SU-DHL-6 (cell line): ENCODE data around the gene MPRIP.
"Not testable (repeated sequence)": the region's sequence is repeated elsewhere in the genome, so short reads cannot be mapped to it uniquely, and the experiment has no call there.

ENCODE experiments used
- EZH2phosphoT487 ChIP-seq: fragments of 200-600 bp; sonication (generic), shearing (Covaris generic); conservative IDR thresholded peaks from 2 replicates; pipeline ENCODE4 v1.6.1; 2018; ENCODE audit warnings: mild to moderate bottlenecking, antibody characterized with exemption, low read length, moderate library complexity, mixed read lengths
- TF ChIP-seq, protein P1 (sequence below): fragments of 200-600 bp; sonication (generic); IDR thresholded peaks from one replicate; pipeline ENCODE4 v1.5.1; 2017; ENCODE audit warnings: antibody characterized with exemption, mild to moderate bottlenecking, low read length, moderate library complexity; ENCODE audit not compliant: insufficient read depth, poor library complexity, severe bottlenecking

GRCh38 chr17:17009972-17010371 lies 32.3 kb upstream of the MPRIP start:
- TF ChIP-seq, protein P1, sequence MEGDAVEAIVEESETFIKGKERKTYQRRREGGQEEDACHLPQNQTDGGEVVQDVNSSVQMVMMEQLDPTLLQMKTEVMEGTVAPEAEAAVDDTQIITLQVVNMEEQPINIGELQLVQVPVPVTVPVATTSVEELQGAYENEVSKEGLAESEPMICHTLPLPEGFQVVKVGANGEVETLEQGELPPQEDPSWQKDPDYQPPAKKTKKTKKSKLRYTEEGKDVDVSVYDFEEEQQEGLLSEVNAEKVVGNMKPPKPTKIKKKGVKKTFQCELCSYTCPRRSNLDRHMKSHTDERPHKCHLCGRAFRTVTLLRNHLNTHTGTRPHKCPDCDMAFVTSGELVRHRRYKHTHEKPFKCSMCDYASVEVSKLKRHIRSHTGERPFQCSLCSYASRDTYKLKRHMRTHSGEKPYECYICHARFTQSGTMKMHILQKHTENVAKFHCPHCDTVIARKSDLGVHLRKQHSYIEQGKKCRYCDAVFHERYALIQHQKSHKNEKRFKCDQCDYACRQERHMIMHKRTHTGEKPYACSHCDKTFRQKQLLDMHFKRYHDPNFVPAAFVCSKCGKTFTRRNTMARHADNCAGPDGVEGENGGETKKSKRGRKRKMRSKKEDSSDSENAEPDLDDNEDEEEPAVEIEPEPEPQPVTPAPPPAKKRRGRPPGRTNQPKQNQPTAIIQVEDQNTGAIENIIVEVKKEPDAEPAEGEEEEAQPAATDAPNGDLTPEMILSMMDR = not testable (repeated sequence)
- TF ChIP-seq EZH2phosphoT487 = not testable (repeated sequence)
